Astrocyte of the spinal cord (primary cell): ENCODE measurements around the gene APBA2.

Experiments
- DNase-seq: peaks from one replicate; pipeline ENCODE4 v3.0.0; 2011; ENCODE audit warnings: low read depth, low spot score
- H3K4me3 ChIP-seq: 2 replicates; pipeline ENCODE4 v1.5.1; 2011; ENCODE audit warnings: low read depth, mild to moderate bottlenecking, low read length, moderate library complexity
- in situ Hi-C: cut with HindIII; loops from 2 replicates; pipeline ENCODE4 v1.10.0; 2017; ENCODE audit warnings: low sequenced_read_pairs
- TF ChIP-seq, protein P1 (sequence below): IDR thresholded peaks from 2 replicates; pipeline ENCODE4 v1.5.1; 2012; ENCODE audit warnings: low read depth, mild to moderate bottlenecking, low read length, inconsistent platforms

APBA2 gene

DNA sequence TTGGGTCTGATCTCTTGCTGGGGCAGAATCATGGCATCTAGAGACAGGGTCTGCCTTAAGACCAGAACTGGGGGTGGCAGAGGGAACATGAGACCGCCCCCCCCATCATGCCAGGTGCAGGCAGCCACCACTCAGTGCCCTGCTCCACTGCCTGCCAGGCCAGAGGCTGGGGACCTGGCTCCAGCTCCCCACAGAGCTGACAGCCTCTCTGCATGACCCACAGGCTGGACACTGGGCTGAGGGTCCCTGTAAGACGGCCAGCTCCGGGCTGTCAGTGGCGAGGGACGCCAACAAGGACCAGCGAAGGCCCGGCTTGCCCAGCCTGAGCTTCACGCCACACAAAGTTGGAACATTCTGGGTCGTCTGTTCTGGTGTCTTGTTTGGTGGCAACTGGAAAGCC lies 238.2 kb downstream of the APBA2 start:
- H3K4me3 ChIP-seq: no peak overlapping the region
- in situ Hi-C loops: no loop called here
- DNase-seq: no peak
- TF ChIP-seq, protein P1, sequence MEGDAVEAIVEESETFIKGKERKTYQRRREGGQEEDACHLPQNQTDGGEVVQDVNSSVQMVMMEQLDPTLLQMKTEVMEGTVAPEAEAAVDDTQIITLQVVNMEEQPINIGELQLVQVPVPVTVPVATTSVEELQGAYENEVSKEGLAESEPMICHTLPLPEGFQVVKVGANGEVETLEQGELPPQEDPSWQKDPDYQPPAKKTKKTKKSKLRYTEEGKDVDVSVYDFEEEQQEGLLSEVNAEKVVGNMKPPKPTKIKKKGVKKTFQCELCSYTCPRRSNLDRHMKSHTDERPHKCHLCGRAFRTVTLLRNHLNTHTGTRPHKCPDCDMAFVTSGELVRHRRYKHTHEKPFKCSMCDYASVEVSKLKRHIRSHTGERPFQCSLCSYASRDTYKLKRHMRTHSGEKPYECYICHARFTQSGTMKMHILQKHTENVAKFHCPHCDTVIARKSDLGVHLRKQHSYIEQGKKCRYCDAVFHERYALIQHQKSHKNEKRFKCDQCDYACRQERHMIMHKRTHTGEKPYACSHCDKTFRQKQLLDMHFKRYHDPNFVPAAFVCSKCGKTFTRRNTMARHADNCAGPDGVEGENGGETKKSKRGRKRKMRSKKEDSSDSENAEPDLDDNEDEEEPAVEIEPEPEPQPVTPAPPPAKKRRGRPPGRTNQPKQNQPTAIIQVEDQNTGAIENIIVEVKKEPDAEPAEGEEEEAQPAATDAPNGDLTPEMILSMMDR: no peak

DNA sequence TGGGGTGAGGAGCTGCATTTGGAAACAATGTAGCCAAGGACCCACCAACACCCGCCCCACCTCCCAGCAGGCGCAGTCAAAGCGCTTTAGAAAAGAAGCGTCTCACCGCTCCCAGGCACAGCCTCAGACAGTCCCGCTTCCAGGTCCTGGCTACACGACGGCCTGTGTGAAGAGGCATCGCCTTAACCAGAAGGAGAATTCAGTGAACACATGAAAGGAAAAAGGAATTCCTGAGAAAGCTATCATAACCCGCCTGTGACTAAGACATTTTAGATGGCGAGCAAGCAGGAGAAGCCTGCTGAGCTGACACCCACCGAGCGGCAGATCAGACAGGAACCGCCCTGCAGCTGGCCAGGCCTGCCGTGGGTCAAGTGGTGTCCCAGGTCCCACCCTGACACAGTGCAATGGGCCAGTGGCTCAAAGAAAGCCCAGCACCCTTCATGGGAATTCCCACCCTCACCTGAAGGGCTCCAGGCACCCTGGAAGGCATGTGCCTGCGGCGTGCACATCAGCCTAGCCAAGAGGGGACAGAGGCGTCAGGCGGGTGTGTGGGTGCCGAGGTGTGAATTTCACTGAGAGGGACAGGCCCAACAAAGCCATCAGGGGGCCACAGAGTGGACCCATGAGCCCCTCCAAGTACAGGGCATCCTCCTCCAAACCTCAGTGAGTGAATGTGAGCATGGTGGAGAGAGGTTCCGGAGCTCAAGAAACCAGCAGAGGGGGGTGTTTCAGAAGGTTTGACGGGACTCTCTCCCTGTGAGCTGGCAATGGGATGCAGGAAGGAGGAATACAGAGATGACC lies 239.0 kb downstream of the APBA2 start:
- in situ Hi-C loops: no loop called here
- peak; percentile 62 for DNase-seq
- TF ChIP-seq, protein P1: peak; percentile 43
- H3K4me3 ChIP-seq: no peak overlapping the region

DNA sequence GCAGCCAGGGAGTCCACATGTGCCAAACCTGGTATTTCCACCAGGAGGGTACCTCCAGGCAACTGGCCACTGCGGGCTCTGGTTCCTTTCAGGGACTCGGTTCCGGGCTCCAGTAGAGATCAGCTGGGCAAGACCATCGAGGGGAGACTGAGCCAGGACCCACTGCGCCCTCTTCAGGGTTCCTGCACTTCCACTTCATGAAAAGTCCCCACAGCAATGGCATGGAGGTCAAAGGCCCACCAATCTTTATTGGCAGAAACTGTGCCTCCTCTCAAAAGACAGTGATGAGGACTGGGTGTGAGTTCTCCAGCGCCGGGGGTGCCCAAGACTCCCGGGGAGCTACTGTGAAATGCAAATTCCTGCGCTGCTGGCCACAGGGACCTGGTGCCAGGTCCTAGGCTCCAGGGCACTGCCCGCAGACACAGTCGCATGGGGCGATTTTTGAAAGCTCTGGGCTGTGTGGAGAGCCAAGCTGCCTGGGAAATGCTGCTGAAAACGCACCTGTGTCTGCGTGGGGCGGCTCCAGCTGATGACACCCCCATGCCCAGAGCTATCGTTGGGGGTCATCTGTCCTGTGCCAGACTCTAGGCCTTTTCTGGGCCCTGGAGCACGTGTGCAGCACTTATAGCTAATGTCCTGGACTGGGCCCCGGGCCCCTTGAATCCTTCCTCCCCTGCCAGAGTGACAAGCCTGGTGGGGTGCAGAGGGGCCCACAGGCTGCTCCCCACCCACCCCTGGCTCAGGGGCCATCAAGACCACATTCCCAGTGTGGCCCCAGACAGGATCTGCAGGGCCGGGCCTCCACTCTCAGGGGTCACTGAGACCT lies 239.8 kb downstream of the APBA2 start:
- DNase-seq: no peak
- TF ChIP-seq, protein P1: no peak
- H3K4me3 ChIP-seq: no peak overlapping the region
- in situ Hi-C loops: no loop called here

DNA sequence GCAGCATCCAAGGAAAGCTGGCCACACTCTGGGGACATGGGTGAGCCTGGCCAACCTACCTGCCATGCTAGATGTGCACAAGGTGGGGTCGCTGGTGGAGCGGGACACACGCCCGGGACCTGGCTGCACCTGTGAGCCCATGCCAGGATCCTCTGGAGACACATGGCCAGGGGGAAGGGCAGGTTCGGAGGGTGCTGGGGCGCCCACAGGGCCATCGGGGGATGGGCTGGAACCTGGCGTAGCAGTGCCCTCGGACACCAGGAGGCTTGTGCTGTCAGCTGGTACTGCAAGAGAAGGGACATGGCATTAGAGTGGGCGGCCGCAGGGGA lies 240.4 kb downstream of the APBA2 start:
- no peak for DNase-seq
- TF ChIP-seq, protein P1: no peak
- in situ Hi-C loops: no loop called here
- no peak overlapping the region for H3K4me3 ChIP-seq

DNA sequence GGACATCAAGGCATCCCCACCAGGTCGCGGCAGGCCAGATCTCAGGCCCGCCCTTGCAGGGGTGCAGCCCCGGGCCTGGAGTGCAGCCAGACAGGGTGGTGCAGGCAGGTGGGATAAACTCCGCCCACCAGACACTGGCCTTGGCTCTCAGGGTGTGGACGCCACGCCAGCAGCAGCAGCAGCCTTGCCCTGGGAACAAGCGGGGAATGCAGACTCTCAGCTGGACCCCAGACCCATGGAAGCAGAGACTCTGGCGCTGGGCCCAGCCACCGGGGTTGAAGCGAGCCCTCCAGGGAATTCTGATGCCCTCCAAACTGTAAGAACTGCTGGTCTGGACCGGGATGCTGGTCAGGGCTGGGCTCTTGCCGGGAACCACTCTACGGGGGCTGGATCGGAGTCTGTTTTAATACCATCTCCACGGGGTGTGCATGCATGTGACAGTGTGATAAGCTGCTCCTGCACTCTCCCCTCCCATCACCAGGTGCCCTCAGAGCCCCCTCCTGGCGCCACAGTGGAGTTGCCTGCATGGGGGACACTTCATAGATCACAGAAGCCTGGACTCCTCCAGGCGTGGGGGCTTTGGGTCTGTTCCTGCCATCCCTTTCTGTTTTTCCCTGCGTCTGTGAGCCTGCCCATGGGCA lies 241.2 kb downstream of the APBA2 start:
- DNase-seq: no peak
- no peak overlapping the region for H3K4me3 ChIP-seq
- TF ChIP-seq, protein P1: peak; percentile 18
- in situ Hi-C loops: no loop called here

DNA sequence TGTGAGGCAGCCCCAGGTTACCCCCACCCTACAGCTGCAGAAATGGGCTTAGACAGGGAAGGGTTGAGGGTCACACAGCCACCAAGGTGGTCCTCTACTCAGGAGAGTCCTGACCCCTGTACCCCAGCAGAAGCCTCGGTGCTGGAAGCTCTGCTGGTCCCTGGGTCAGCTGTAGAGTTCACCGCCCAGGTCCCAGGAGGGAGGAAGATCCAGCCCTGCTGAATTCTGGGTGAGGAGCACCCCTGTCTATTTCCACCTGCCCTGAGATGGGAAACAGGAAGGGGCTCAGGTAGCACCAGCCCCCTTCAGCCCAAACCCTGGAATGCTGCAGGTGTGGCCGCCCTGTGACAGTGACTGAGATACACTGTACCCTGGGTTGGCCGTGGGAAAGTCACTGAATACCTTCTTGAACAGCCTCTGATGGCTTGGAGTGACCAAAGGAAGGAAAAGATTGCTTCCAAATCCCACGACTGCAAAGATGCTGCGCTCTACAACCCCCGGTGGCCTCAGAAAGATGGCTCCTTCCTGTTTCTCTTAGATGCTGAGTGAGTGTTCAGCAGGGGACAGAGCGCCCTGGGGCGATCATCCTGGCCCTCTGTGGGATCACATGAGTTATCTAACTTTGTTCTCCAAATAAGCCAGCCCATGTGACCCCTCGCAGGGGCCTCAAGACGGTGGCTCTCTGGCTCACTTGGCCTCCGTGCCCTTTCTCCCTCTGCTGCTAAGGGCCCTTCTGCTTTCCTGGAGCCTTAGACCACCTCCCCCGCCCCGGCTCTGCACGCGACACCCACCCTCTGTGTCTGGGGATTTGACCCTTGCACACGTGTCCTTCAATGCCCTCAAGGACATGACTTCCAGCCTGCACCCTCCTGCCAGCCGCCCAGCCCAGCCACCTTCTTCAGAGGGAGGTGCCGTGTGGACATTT lies 242.0 kb downstream of the APBA2 start:
- TF ChIP-seq, protein P1: no peak
- in situ Hi-C loops: no loop called here
- H3K4me3 ChIP-seq: no peak overlapping the region
- no peak for DNase-seq
